ENCODE measurements around the gene FAM149B1. TPM values are rescaled to one million over a fixed set of nuclear protein-coding genes. Genes with fewer than 3 reads are reported as not detected.
"Not testable (repeated sequence)": the region's sequence is repeated elsewhere in the genome, so short reads cannot be mapped to it uniquely, and the experiment has no call there.

The FAM149B1 gene
- total RNA-seq, 4 donors from 2014 or later, result 2.2 to 6.9 (median 5.6) TPM

GRCh38 chr10:73139251-73139650, 28.7 kb upstream of the FAM149B1 start:
- in situ Hi-C loops (cut with MboI; ENCODE audit: low sequenced_read_pairs in 4 of 4) (no loop called here), intact Hi-C loops (cut with DNase I; ENCODE audit: low total_unique reads) (no loop called here)
- no peak for DNase-seq
- TF ChIP-seq POLR2A (IDR thresholded peaks at IDR 0.05), result no peak
- TF ChIP-seq, protein P1, sequence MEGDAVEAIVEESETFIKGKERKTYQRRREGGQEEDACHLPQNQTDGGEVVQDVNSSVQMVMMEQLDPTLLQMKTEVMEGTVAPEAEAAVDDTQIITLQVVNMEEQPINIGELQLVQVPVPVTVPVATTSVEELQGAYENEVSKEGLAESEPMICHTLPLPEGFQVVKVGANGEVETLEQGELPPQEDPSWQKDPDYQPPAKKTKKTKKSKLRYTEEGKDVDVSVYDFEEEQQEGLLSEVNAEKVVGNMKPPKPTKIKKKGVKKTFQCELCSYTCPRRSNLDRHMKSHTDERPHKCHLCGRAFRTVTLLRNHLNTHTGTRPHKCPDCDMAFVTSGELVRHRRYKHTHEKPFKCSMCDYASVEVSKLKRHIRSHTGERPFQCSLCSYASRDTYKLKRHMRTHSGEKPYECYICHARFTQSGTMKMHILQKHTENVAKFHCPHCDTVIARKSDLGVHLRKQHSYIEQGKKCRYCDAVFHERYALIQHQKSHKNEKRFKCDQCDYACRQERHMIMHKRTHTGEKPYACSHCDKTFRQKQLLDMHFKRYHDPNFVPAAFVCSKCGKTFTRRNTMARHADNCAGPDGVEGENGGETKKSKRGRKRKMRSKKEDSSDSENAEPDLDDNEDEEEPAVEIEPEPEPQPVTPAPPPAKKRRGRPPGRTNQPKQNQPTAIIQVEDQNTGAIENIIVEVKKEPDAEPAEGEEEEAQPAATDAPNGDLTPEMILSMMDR (IDR thresholded peaks at IDR 0.05 in 4 of 5, conservative IDR thresholded peaks at IDR 0.05 in 1 of 5), result no peak
- Histone ChIP-seq H3K27me3 (no peaks in the 10 kb centered on the region), H3K4me1 (no peaks in the 10 kb centered on the region), H3K36me3 (peaks cover under 1 to 94% of the 10 kb centered on the region in 2 donors), H3K9me3 (no peaks in the 10 kb centered on the region), H3K4me3 (no peak overlapping the region), H3K27ac (no peak overlapping the region)
- no peak for ATAC-seq

GRCh38 chr10:73141603-73142002, 26.3 kb upstream of the FAM149B1 start:
- Histone ChIP-seq H3K4me3 (no peak overlapping the region), H3K36me3 (peaks cover 0 to 94% of the 10 kb centered on the region in 2 donors), H3K27me3 (no peaks in the 10 kb centered on the region), H3K9me3 (no peaks in the 10 kb centered on the region), H3K4me1 (no peaks in the 10 kb centered on the region), H3K27ac (no peak overlapping the region)
- no peak for TF ChIP-seq POLR2A (IDR thresholded peaks at IDR 0.05)
- TF ChIP-seq, protein P1 (IDR thresholded peaks at IDR 0.05 in 4 of 5, conservative IDR thresholded peaks at IDR 0.05 in 1 of 5), result no peak
- DNase-seq, result no peak
- intact Hi-C loops (cut with DNase I; ENCODE audit: low total_unique reads), result no loop called here
- ATAC-seq, result no peak
- in situ Hi-C loops (cut with MboI; ENCODE audit: low sequenced_read_pairs in 4 of 4), result no loop called here

GRCh38 chr10:73150633-73151413, 17.1 kb upstream of the FAM149B1 start:
- H3K27me3 ChIP-seq; H3K4me1 ChIP-seq; DNase-seq; H3K9me3 ChIP-seq; intact Hi-C loops (cut with DNase I; ENCODE audit: low total_unique reads); H3K27ac ChIP-seq; ATAC-seq; H3K4me3 ChIP-seq: not testable (repeated sequence)
- in situ Hi-C loops (cut with MboI; ENCODE audit: low sequenced_read_pairs in 4 of 4), result loop anchor here (25.0 kb wide), 2 partner anchors 89 to 789 kb away; partner anchors contain the start of gene DNAJB12 (in 4 of the 4)
- peaks cover 0 to 62% of the 10 kb centered on the region in 2 donors for H3K36me3 ChIP-seq

DNA sequence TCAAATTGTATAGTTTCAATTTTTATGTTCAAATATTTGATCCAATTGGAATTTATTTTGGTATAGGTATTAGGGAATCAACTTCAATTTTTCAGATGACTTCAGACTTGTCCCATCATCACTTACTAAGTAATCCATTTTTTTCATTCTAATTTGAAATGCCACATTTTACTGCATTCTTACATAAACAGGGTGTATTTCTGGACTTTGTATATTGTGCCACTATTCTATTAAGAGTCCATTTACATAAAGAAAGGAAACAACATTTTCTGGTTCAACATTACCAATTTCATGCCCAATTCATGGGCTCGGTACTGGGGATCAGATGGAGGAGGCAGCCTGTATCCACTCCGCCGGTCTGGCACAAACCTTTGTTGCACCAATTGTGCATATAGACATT, 15.9 kb upstream of the FAM149B1 start:
- H3K36me3 ChIP-seq, result peaks cover 0 to 61% of the 10 kb centered on the region in 2 donors
- intact Hi-C loops (cut with DNase I; ENCODE audit: low total_unique reads), result no loop called here
- no peak for DNase-seq

DNA sequence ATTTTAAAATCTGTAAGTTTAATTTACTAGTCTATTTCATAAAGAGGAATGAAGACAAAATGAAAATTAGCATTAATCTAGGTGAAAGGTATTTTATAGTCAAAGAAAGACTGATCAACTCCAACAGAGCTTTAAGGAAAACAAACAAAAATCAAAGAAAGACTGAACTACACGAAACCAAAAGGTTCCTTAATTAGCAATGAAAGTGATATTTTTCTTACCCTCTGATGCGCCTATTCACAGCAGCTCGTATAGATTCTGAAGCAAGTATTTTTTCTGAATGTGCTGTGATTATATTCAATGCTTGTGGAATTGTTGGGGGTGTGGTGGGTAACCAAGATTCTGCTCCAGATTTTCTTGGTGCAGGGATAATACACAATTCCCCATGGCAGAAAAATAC, 11.9 kb upstream of the FAM149B1 start:
- TF ChIP-seq, protein P1 (IDR thresholded peaks at IDR 0.05 in 4 of 5, conservative IDR thresholded peaks at IDR 0.05 in 1 of 5), result no peak
- TF ChIP-seq POLR2A (IDR thresholded peaks at IDR 0.05), result no peak
- ATAC-seq (no peak), DNase-seq (no peak)
- no peaks in the 10 kb centered on the region for H3K9me3 ChIP-seq
- H3K27me3 ChIP-seq, result no peaks in the 10 kb centered on the region
- H3K4me3 ChIP-seq, result no peak overlapping the region
- H3K4me1 ChIP-seq, result peaks cover 0 to 4% of the 10 kb centered on the region in 2 donors
- in situ Hi-C loops (cut with MboI; ENCODE audit: low sequenced_read_pairs in 4 of 4) (loop anchor here (25.0 kb wide), 2 partner anchors 94 to 794 kb away; partner anchors contain the start of gene DNAJB12 (in 4 of the 4)), intact Hi-C loops (cut with DNase I; ENCODE audit: low total_unique reads) (no loop called here)
- no peak overlapping the region for H3K27ac ChIP-seq
- peaks cover 0 to 35% of the 10 kb centered on the region in 2 donors for H3K36me3 ChIP-seq

More for the DNA sequence above, 15.9 kb upstream of the FAM149B1 start:
- Histone ChIP-seq H3K9me3 (no peaks in the 10 kb centered on the region), H3K4me3 (no peak overlapping the region), H3K27me3 (no peaks in the 10 kb centered on the region), H3K4me1 (no peaks in the 10 kb centered on the region), H3K27ac (no peak overlapping the region)
- no peak for TF ChIP-seq POLR2A (IDR thresholded peaks at IDR 0.05)
- TF ChIP-seq, protein P1 (IDR thresholded peaks at IDR 0.05 in 4 of 5, conservative IDR thresholded peaks at IDR 0.05 in 1 of 5), result no peak
- in situ Hi-C loops (cut with MboI; ENCODE audit: low sequenced_read_pairs in 4 of 4), result loop anchor here (25.0 kb wide), 2 partner anchors 90 to 790 kb away; partner anchors contain the start of gene DNAJB12 (in 4 of the 4)
- ATAC-seq, result no peak

All from gastrocnemius medialis (tissue), 4 donors.